Psoas muscle (tissue), 8 donors: ENCODE results near the gene PTGIR. TPM values are rescaled to one million over a fixed set of nuclear protein-coding genes. Genes with fewer than 3 reads are reported as not detected.

Source experiments
- ATAC-seq, 4 donors: fragments of 200-7000 bp; cut with Tn5 transposase; one replicate each; pipeline ENCODE4 v1.9.1; 2020; ENCODE audit warnings: moderate library complexity in 3 of 4, mild to moderate bottlenecking in 2 of 4
- DNase-seq, 2 donors: peaks; one replicate each; pipeline ENCODE4 v3.0.0-alpha.2; 2020
- H3K27ac ChIP-seq: fragments of 200-600 bp; one replicate; pipeline ENCODE4 v1.8.0; 2022
- H3K27me3 ChIP-seq, 3 donors: fragments of 200-600 bp in 1 of 3; one replicate each; pipeline versions ENCODE4 v1.6.1 to v1.8.0; 2013 to 2022; ENCODE audit warnings: low read length in 2 of 3, mild to moderate bottlenecking in 2 of 3, moderate library complexity in 1 of 3; ENCODE audit not compliant: insufficient read depth in 3 of 3
- H3K36me3 ChIP-seq, 2 donors: fragments of 200-600 bp in 1 of 2; one replicate each; pipeline versions ENCODE4 v1.6.1 to v1.8.0; 2013 to 2022; ENCODE audit warnings: low read depth in 1 of 2, mild to moderate bottlenecking in 1 of 2, moderate library complexity in 1 of 2; ENCODE audit not compliant: insufficient read depth in 1 of 2
- H3K4me1 ChIP-seq: fragments of 200-600 bp; one replicate; pipeline ENCODE4 v1.8.0; 2022
- H3K4me3 ChIP-seq: fragments of 200-600 bp; one replicate; pipeline ENCODE4 v1.8.0; 2022; ENCODE audit warnings: mild to moderate bottlenecking
- H3K9me3 ChIP-seq: fragments of 200-600 bp; one replicate; pipeline ENCODE4 v1.8.0; 2022
- CTCF ChIP-seq: fragments of 200-600 bp; IDR thresholded peaks from one replicate; pipeline ENCODE4 v1.8.0; 2022; ENCODE audit warnings: antibody characterized with exemption
- WGBS, 3 donors: extraction: QIAGEN DNeasy Blood & Tissue Kit; methylation state at CpG; one replicate each; pipeline versions ENCODE4 v1.1.6 to v1.1.7; 2013; 5-methylcytosine and 5-hydroxymethylcytosine counted together
- intact Hi-C, 2 donors: fragments of 100-400 bp; cut with DNase I; formaldehyde crosslinking; loops; one replicate each; pipeline versions ENCODE4 v1.11.0 to v1.14.2; 2022
- long read RNA-seq, 2 donors: library from polyadenylated mRNA; unstranded; transcript quantifications; one replicate each; pipeline ENCODE4 v2.0.0, GENCODE V29; 2021
- polyA plus RNA-seq, 3 donors: library from polyadenylated mRNA; stranded (reverse); fragments of 200-250 nt; gene quantifications; one replicate each; pipeline ENCODE4 v1.2.3, GENCODE V29; 2013
- total RNA-seq, 4 donors: library from RNA; stranded (reverse); fragmentation: NEBNext Ultra II Directional in 2 of 4; extraction: Animal tissue kit (Norgen Biotek cat#: 25700) in 2 of 4; gene quantifications; one replicate each; pipeline versions ENCODE4 v1.2.1 to v1.2.4, GENCODE V29; 2021 to 2023
- donor health status: healthy with polysubstance abuse.
- donor health status: DM: no; HTN: no; CAD: no; lungs with moderate emphysema.
- donor health status: Bipolar disorder and iron deficiency.
- donor health status: healthy.
- donor health status: DM: yes; HTN: yes; CAD: no.
- donor health status: DM: no; HTN: no; CAD: no.
- donor health status: DM: no; HTN: no; CAD: no.
- donor health status: DM: yes; HTN: yes; CAD: no.

The PTGIR gene
- total RNA-seq (1 to 10 TPM in 3 of 4 donors, under 1 TPM in 1; 0.82 to 7.0 (median 2.3) TPM), polyA plus RNA-seq (1 to 10 TPM in 1 of 3 donors, under 1 TPM in 2; 0.74 to 1.2 (median 0.75) TPM)
- long read RNA-seq, donor 1, transcript PTGIR-201 (3 exons, 2,107 nt), result major isoform, 6 of 15 reads
- long read RNA-seq, donor 1, partial matches to known transcripts, result 4 of 15 reads
- long read RNA-seq, donor 1, other reads (novel, unspliced or antisense), result 5 of 15 reads
- long read RNA-seq, donor 2, partial matches to known transcripts, result 1 of 4 reads
- long read RNA-seq, donor 2, other reads (novel, unspliced or antisense), result 1 of 4 reads

GRCh38 chr19:46624958-46625661 lies at the start of gene PTGIR:
Gene PTGIR (minus strand): TSS chr19:46625089. CDS start chr19:46624225, 864 bp downstream.
- DNase-seq (peak; percentile 86 to 91), ATAC-seq (peak; percentile 53 to 76 (median 65))
- H3K4me3 ChIP-seq, result peak within 1 kb of the TSS; percentile 45
- no peak for TF ChIP-seq CTCF
- H3K9me3 ChIP-seq, result no peaks in the 10 kb centered on the region
- H3K27ac ChIP-seq, result peak within 1 kb of the TSS; percentile 53
- no peaks in the 10 kb centered on the region for H3K36me3 ChIP-seq
- intact Hi-C loops, result no loop called here
- H3K27me3 ChIP-seq, result peaks cover 0 to 6% (median 0%) of the 10 kb centered on the region in 3 donors
- 31 to 34% (median 33%) methylated on average over 13 of the region's 13 CpGs for WGBS, 3 donors
- H3K4me1 ChIP-seq, result peaks cover 4% of the 10 kb centered on the region

DNA sequence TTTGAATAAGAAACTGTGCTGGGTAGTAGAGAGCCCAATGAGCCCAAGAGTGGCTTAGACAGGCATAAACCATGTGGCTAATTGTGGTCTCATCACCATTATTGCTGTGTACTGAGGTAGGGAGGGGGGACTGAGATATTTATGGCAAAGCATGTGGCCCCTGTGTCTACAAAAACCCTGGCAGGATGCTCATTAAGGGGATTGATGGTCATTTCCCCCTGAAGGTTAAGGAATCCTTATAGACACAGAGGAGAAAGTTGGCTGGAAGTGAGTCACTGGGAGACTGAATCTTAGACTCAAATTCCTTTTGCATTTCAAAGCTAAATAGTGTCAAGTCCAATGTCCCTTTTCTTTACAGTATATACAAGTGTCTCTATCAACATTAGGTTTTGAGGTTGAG lies 45.9 kb upstream of the PTGIR start:
- TF ChIP-seq CTCF, result no peak
- Histone ChIP-seq H3K36me3 (peaks cover 0 to 27% of the 10 kb centered on the region in 2 donors), H3K4me3 (no peak overlapping the region), H3K9me3 (no peaks in the 10 kb centered on the region), H3K27ac (no peak overlapping the region), H3K4me1 (no peaks in the 10 kb centered on the region), H3K27me3 (no peaks in the 10 kb centered on the region)
- intact Hi-C loops, result no loop called here
- no peak for DNase-seq
- ATAC-seq, result no peak

DNA sequence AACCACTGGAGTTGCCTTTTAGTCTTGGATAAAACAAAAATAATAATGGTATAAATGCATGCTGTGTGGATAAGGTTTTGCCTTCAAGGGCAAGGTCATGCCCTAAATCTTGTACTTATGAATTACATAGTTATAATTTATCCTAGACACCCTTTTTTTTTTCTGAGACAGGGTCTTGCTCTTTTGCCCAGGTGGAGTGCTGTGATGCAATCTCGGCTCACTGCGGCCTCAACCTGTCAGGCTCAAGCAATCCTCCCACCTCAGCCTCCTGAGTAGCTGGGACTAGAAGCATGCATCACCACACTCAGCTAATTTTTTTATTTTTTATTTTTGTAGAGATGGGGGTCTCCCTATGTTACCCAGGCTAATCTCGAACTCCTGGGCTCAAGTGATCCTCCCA lies 43.8 kb upstream of the PTGIR start:
- Histone ChIP-seq H3K36me3 (peaks cover 0 to 9% of the 10 kb centered on the region in 2 donors), H3K4me3 (no peak overlapping the region), H3K9me3 (no peaks in the 10 kb centered on the region), H3K4me1 (no peaks in the 10 kb centered on the region), H3K27ac (no peak overlapping the region), H3K27me3 (no peaks in the 10 kb centered on the region)
- intact Hi-C loops, result no loop called here
- WGBS, 3 donors, result 90 to 98% (median 94%) methylated on average over 3 of the region's 3 CpGs
- DNase-seq (no peak), ATAC-seq (no peak)
- TF ChIP-seq CTCF, result no peak

GRCh38 chr19:46665072-46665471 lies 40.2 kb upstream of the PTGIR start:
- intact Hi-C loops, result no loop called here
- 84% methylated on average over 8 of the region's 8 CpGs for WGBS, 3 donors
- DNase-seq (no peak), ATAC-seq (no peak)
- H3K4me1 ChIP-seq, result peaks cover 11% of the 10 kb centered on the region
- no peak overlapping the region for H3K27ac ChIP-seq
- TF ChIP-seq CTCF, result no peak
- no peak overlapping the region for H3K4me3 ChIP-seq
- no peaks in the 10 kb centered on the region for H3K36me3 ChIP-seq
- peaks cover 0 to 5% (median 4%) of the 10 kb centered on the region in 3 donors for H3K27me3 ChIP-seq
- H3K9me3 ChIP-seq, result no peaks in the 10 kb centered on the region
